Spleen (tissue), 11 donors: Measurements from ENCODE around the gene RIPOR3. TPM values are rescaled to one million over a fixed set of nuclear protein-coding genes. Genes with fewer than 3 reads are reported as not detected.
"Not testable (repeated sequence)": the region's sequence is repeated elsewhere in the genome, so short reads cannot be mapped to it uniquely, and the experiment has no call there.

Experiments used
- DNase-seq: peaks from one replicate; pipeline ENCODE4 v3.0.0-alpha.2; 2020
- H3K27ac ChIP-seq, 8 donors: fragments of 200-600 bp; sonication (generic) in 7 of 8; 1 replicate in 4 of 8; 2 replicates in 4 of 8; pipeline versions ENCODE4 v1.5.0 to v1.8.0; 2016 to 2021; ENCODE audit warnings: inconsistent platforms in 4 of 8, mild to moderate bottlenecking in 4 of 8, moderate library complexity in 1 of 8
- H3K27me3 ChIP-seq, 7 donors: fragments of 200-600 bp; sonication (generic) in 6 of 7; replicated peaks in 1 of 7; 1 replicate in 4 of 7; 2 replicates in 3 of 7; pipeline versions ENCODE4 v1.5.0 to v1.8.0; 2016 to 2021; ENCODE audit warnings: inconsistent platforms in 3 of 7, mild to moderate bottlenecking in 1 of 7
- H3K36me3 ChIP-seq, 6 donors: fragments of 200-600 bp; sonication (generic) in 5 of 6; 1 replicate in 4 of 6; 2 replicates in 2 of 6; pipeline versions ENCODE4 v1.5.0 to v1.8.0; 2016 to 2021; ENCODE audit warnings: inconsistent platforms in 2 of 6
- H3K4me1 ChIP-seq, 6 donors: fragments of 200-600 bp; sonication (generic) in 5 of 6; 1 replicate in 3 of 6; 2 replicates in 3 of 6; pipeline versions ENCODE4 v1.5.0 to v1.8.0; 2016 to 2021; ENCODE audit warnings: inconsistent platforms in 3 of 6
- H3K4me3 ChIP-seq, 8 donors: fragments of 200-600 bp; sonication (generic) in 7 of 8; 1 replicate in 4 of 8; 2 replicates in 4 of 8; pipeline versions ENCODE4 v1.5.0 to v1.8.0; 2016 to 2021; ENCODE audit warnings: inconsistent platforms in 4 of 8, mild to moderate bottlenecking in 4 of 8, moderate library complexity in 2 of 8
- H3K9me3 ChIP-seq, 8 donors: fragments of 200-600 bp; sonication (generic) in 7 of 8; 1 replicate in 4 of 8; 2 replicates in 4 of 8; pipeline versions ENCODE4 v1.5.0 to v1.8.0; 2016 to 2021; ENCODE audit warnings: inconsistent platforms in 4 of 8
- POLR2A ChIP-seq, 3 donors: fragments of 450-650 bp; IDR thresholded peaks; one replicate each; pipeline ENCODE4 v1.5.1; 2017; ENCODE audit warnings: antibody characterized with exemption in 3 of 3, mild to moderate bottlenecking in 1 of 3
- POLR2AphosphoS5 ChIP-seq, 3 donors: sonication (generic); formaldehyde crosslinking; IDR thresholded peaks; one replicate each; pipeline ENCODE4 v1.5.1; 2017; ENCODE audit warnings: antibody characterized with exemption in 3 of 3
- WGBS, 5 donors: extraction: QIAGEN DNeasy Blood & Tissue Kit in 3 of 5; methylation state at CpG; one replicate each; pipeline versions ENCODE4 v1.1.5 to v1.1.7; 2013 to 2018; 5-methylcytosine and 5-hydroxymethylcytosine counted together
- intact Hi-C: fragments of 100-400 bp; cut with DNase I; formaldehyde crosslinking; loops from one replicate; pipeline ENCODE4 v1.15.0; 2023; ENCODE audit warnings: low total_unique reads
- polyA plus RNA-seq, 3 donors: library from polyadenylated mRNA; stranded (reverse); fragments of 200-250 nt; gene quantifications; one replicate each; pipeline ENCODE4 v1.2.1, GENCODE V29; 2013
- total RNA-seq, 7 donors: library from RNA; depleted of rRNA in 3 of 7; stranded (reverse); fragments of >200 nt in 3 of 7; fragmentation: NEBNext Ultra II Directional in 4 of 7; extraction: Animal tissue kit (Norgen Biotek cat#: 25700) in 4 of 7; gene quantifications; one replicate each; pipeline versions ENCODE4 v1.1.0 to v1.2.1, GENCODE V29; 2016 to 2021
- TF ChIP-seq, protein P1 (sequence below), 11 experiments: fragments of 200-600 bp in 7 of 11; fragments of 450-650 bp in 4 of 11; sonication (generic) in 4 of 11; IDR thresholded peaks in 8 of 11; conservative IDR thresholded peaks in 3 of 11; 1 replicate in 7 of 11; 2 replicates in 4 of 11; pipeline versions ENCODE4 v1.4.0 to v1.8.0; 2016 to 2021; ENCODE audit warnings: antibody characterized with exemption in 11 of 11, inconsistent platforms in 4 of 11, mild to moderate bottlenecking in 1 of 11
- donor health status: healthy with polysubstance abuse.
- donor health status: DM: no; HTN: no; CAD: no; lungs with moderate emphysema.
- donor health status: DM: no; HTN: no; CAD: no.
- donor health status: Bipolar disorder and iron deficiency.
- donor health status: healthy.
- donor health status: DM: no; HTN: no; CAD: no.
- donor health status: DM: yes; HTN: yes; CAD: no.

Gene RIPOR3
- total and polyA plus RNA-seq, 10 donors, result 6.0 to 22.8 (median 13.1) TPM

DNA sequence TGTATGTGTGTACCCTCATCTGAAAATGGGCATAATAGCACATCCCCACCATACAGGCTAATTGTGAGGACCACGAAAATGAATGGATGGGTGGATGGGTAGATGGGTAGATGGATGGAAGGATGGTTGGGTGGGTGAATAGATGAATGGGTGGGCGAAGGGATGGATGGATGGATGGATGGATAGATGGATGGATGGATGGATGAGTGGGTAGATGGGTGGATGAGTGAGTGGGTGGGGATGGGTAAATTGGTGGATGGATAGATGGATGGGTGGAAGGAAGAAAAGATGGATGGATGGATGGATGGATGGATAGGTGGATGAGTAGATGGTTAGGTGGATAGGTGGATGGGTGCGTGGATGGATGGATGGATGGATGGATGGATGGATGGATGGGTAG is 19.7 kb downstream of the RIPOR3 start:
- Histone ChIP-seq H3K36me3 (no peaks in the 10 kb centered on the region), H3K4me1 (peaks cover 0 to 16% (median 0%) of the 10 kb centered on the region in 6 donors), H3K27ac (no peak overlapping the region), H3K4me3 (no peak overlapping the region), H3K9me3 (no peaks in the 10 kb centered on the region), H3K27me3 (peaks cover 0 to 4% (median 0%) of the 10 kb centered on the region in 7 donors)
- intact Hi-C loops, result no loop called here
- TF ChIP-seq, protein P1, sequence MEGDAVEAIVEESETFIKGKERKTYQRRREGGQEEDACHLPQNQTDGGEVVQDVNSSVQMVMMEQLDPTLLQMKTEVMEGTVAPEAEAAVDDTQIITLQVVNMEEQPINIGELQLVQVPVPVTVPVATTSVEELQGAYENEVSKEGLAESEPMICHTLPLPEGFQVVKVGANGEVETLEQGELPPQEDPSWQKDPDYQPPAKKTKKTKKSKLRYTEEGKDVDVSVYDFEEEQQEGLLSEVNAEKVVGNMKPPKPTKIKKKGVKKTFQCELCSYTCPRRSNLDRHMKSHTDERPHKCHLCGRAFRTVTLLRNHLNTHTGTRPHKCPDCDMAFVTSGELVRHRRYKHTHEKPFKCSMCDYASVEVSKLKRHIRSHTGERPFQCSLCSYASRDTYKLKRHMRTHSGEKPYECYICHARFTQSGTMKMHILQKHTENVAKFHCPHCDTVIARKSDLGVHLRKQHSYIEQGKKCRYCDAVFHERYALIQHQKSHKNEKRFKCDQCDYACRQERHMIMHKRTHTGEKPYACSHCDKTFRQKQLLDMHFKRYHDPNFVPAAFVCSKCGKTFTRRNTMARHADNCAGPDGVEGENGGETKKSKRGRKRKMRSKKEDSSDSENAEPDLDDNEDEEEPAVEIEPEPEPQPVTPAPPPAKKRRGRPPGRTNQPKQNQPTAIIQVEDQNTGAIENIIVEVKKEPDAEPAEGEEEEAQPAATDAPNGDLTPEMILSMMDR (IDR thresholded peaks at IDR 0.05 in 8 of 11, conservative IDR thresholded peaks at IDR 0.05 in 3 of 11), result no peak
- no peak for TF ChIP-seq POLR2A (IDR thresholded peaks at IDR 0.05)
- TF ChIP-seq POLR2AphosphoS5 (IDR thresholded peaks at IDR 0.05), result no peak
- DNase-seq, result no peak
- WGBS, 5 donors, result 83 to 95% (median 87%) methylated on average over 3 of the region's 3 CpGs

DNA sequence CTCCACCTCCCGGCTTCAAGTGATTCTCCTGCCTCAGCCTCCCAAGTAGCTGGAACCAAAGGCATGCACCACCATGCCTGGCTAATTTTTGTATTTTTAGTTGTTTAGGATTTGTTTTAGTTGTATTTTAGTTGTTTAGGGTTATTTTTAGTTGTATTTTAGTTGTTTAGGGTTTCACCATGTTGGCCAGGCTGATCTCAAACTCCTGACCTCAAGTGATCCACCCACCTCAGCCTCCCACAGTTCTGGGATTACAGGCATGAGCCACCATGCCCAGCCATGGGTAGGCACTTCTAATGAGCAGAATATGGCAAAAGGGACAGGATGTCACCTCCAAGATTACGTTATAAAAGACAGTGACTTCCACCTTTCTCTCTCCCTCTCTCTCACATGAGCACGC is 20.3 kb downstream of the RIPOR3 start:
- intact Hi-C loops, H3K36me3 ChIP-seq, H3K27me3 ChIP-seq, H3K9me3 ChIP-seq, H3K4me3 ChIP-seq, H3K27ac ChIP-seq, DNase-seq: not testable (repeated sequence)
- peaks cover 0 to 12% (median 0%) of the 10 kb centered on the region in 6 donors for H3K4me1 ChIP-seq
- 64 to 81% (median 67%) methylated on average over 3 of the region's 3 CpGs for WGBS, 5 donors

DNA sequence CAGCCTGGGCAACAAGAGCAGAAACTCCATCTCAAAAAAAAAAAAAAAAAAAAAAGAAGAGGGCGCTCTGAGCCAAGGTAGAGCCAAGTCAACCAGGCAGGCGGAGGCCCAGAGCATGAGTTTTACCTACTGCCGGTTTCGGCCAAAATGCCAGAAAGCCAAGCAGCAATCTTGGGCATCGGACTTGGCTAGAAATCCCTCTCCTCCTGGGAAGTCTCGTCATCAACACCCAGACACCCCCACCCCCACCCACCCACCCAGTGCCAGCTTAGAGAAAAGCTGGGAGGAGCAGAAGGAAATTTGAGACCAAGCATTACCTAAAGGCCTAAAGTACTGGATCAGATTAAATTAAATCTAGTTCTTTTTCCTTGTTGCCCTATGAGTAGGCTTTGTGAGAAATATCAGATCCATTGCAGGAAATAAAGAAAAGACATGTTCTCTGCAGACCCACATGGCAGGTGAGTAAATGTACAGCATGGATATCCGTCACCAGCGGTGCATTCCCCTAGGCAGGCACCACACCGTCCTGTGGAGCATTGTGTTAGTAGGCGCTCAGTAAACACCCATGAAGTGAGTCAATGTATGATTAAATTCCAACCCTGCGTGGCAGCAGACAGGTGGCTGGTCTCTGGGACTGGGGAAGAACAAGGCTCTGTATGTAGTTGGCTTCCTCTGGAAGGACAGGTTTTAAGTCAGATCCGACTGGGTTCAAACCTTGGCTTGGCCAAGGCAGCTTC is 21.0 kb downstream of the RIPOR3 start:
- WGBS, 5 donors, result 90 to 96% (median 92%) methylated on average over 11 to 12 of the region's 12 CpGs
- no peak overlapping the region for H3K4me3 ChIP-seq
- no peaks in the 10 kb centered on the region for H3K9me3 ChIP-seq
- no peaks in the 10 kb centered on the region for H3K36me3 ChIP-seq
- H3K27me3 ChIP-seq, result peaks cover 0 to 4% (median 0%) of the 10 kb centered on the region in 7 donors
- TF ChIP-seq, protein P1 (IDR thresholded peaks at IDR 0.05 in 8 of 11, conservative IDR thresholded peaks at IDR 0.05 in 3 of 11), result peak in 1 of 11 experiments; percentile 16
- TF ChIP-seq POLR2AphosphoS5 (IDR thresholded peaks at IDR 0.05) (no peak), POLR2A (IDR thresholded peaks at IDR 0.05) (no peak)
- no peak for DNase-seq
- intact Hi-C loops, result no loop called here
- H3K27ac ChIP-seq, result no peak overlapping the region
- peaks cover 0 to 5% (median 0%) of the 10 kb centered on the region in 6 donors for H3K4me1 ChIP-seq

DNA sequence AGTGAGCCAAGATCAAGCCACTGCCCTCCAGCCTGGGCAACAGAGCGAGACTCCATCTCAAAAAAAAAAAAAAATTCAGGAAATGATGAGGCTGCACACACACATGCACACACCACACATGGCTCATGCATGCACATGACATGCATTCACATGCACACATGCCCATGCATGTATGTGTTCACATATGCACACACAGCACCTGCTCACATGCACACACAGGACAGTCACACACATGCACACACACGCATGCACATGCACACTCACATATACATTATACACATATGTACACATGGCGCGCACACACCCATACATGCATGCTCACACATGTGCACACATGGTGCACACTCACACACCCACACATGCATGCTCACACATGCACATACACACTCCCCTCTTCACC is 22.5 kb downstream of the RIPOR3 start:
- H3K27ac ChIP-seq, result no peak overlapping the region
- 87 to 97% (median 93%) methylated on average over 4 of the region's 4 CpGs for WGBS, 5 donors
- TF ChIP-seq, protein P1 (IDR thresholded peaks at IDR 0.05 in 8 of 11, conservative IDR thresholded peaks at IDR 0.05 in 3 of 11), result no peak
- TF ChIP-seq POLR2A (IDR thresholded peaks at IDR 0.05) (no peak), POLR2AphosphoS5 (IDR thresholded peaks at IDR 0.05) (no peak)
- H3K4me3 ChIP-seq, result no peak overlapping the region
- intact Hi-C loops, result no loop called here
- no peaks in the 10 kb centered on the region for H3K9me3 ChIP-seq
- no peaks in the 10 kb centered on the region for H3K4me1 ChIP-seq
- peaks cover 0 to 4% (median 0%) of the 10 kb centered on the region in 7 donors for H3K27me3 ChIP-seq
- no peaks in the 10 kb centered on the region for H3K36me3 ChIP-seq
- no peak for DNase-seq
